Fibroblast of upper back skin (primary cell): ENCODE results near the gene INAFM2.

Source experiments
- DNase-seq: peaks from one replicate; pipeline ENCODE4 v3.0.0-alpha.2; 2013

Gene INAFM2

DNA sequence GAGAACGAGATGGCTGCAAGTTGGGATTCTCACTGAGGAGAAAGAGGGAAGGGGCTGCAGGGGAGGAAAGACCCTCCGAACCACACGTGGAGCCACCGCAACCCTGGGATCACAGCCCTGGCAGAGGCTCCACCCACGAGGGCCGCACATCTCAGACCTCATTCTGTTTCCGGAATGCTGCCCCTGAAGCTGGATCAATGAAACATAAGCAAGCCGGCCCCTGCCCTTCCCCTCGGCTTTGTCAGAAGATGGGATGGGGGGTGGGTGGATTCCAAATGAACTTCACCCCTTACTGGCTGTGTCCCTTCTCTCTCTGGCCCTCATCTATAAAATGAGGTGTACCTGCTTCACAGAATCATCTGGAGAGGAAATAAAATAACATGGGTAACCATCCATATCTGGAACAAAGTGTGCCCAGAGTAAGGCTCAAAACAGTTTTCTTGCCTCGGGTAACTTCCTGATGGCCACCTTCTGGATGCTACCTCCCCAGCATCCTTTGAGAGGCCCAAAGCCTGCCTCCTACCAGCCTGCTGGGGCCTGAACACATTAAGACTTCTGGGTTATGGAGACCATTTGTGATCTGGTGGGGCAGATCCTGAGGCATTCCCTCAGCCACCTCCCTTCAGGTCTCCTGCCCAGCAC lies 21.9 kb downstream of the INAFM2 start:
- DNase-seq = no peak

DNA sequence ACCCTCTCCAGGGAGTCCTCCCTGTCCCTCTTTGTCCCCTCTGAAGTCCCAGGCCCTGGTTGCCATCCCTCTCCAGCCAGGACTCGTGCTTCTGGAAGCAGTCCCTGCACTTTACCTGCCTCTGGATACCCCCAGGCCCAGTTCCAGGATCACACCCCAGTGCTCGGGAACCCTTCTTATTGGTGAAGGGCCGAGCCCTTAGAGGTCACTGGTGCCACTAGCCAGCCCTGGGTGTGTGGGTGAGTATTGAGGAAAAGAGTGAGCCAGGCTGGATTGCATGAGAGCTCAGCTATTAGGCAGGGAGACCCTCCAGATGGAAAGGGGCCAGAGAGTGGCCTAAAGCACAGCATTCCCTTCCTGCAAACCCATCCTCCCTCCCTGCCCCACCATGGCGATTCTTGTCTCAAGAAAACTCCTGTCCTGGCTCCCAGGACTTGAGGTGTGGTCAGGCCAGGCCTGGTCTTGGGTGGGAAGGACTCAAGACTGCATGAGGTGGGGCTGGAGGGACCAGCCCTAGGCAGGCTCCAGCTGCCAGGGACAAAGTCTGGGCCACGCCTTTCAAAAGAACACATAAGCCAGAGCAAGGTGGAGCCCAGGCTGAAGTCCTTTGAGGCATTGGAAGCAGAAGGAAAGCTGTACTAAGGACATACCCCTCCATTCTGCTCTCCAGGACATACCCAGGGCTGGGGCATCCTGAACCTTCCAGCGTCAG lies 22.5 kb downstream of the INAFM2 start:
- no peak for DNase-seq

DNA sequence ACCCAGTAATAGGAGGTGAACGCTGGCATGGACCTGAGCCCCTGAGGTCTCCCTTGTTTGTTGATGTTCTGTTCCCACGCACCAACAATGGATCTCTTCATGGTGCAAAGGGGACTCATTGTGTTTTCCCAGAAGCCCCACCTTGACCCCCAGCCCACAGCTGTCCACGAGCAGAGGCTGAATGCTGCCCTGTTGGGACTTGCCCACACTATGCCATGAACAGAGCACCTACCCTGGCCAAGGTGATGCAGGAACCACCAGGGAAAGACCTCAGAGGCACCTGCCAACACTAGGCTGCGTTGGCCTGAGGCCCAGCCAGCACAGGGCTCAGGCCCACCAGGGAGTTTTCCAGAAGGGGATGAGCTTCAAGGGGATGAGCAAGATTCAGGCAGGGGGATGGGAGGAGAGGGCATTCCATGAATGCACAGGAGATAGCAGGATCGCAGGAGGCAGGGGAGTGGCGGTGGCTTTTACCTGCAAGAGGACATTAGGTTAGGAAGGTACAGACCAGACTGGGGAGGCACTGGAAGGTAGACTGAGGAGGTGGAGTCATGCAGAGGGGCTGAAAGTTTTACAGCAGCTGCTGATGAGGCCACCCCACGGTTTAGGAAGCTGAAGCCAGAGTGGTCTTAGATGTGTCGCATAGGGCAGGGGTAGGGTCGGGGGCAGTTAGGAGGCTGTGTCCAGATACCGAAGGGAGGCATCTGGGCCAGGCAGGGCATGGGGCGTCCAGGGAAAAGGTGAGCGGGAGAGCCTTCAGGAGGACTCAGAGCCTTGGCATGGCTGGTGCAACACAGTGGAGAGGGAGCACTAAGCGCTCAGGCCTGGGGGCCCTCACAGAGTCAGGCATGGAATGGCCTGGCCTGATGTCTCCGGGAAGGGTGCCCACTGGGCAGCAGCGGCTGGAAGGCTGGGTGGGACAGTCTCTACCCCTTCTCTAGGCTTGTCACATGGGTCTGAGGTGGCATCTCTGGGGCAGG lies 23.4 kb downstream of the INAFM2 start:
- DNase-seq = no peak

DNA sequence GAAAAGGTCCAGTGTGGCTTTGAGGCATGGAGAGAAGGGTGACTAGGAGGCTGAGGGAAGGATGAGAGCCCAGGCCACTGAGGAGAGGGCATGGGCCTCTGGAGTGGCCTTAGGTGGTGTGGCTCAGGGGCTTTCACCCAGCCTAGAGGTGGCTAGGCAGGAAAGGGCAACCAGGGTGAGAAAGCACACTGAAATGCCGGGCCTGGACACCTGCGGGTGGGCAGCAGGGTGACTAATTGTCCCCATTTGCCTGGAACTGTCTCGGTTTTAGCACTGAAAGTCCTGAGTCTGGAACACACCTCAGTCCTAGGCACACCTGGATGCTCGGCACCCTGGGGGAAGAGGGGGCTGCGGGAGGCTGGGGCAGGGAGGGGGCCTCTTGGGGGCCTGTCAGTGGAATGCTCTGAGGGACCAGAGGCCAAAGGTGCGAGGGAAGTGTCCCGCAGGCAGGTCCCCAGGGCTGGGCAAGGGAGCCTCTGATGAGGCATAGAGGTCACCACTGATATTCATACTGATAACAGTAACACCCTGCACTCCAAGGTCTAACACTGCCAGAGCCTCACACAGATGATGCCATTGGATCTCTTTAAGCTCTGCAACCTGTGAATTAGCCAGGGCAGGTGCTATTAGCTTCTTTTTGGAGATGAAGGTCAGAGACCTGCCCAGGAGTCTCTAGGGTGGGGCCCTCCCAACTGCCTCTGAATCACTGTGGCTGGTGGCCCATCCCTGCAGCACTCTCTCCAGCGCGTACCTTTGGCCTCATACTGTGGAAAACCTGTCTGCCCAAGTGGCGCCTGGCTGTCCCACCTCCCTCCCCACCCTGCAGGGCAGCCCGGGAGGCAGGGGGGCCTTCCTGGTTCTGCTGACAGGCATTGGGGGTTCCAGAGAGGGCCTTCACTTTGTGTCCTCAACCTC lies 24.3 kb downstream of the INAFM2 start:
- DNase-seq = no peak

DNA sequence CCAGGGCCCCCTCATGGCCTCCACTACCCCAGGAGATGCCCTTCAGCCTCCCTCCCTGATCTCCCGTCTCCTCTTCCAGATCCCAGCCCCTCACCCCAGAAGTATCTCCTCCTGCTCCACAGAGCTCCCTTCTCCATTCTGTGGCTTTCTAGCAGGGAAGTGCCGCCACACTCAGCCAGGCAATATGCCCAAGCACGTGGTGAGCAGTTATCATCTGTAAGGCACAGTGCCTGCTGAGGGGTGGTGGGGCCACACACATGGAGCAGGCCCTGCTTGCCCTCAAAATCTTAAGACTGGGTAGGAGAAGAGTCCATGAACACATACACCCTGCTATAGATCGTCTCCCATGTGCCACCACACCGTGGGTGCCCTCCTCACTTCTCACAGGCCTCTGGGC lies 25.0 kb downstream of the INAFM2 start:
- DNase-seq = no peak

DNA sequence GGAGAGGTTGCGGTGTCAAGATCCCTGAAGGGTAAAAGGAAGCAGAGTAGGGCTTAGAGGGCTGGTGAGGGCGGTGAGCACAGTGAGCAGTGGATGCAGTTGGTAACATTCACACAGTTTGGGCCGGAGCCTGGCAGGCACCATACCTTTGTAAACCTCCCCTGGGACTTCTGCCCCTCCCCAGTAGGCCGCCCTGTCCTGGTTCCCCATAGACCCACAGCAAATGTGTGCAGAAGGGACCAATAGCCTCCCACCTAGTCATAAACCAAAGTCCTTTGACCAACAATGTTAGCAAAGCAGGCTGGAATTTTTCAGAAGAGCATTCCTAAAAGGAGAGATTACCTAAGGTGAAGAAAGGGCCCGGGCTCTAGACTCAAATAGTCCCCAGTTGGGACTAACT lies 25.7 kb downstream of the INAFM2 start:
- no peak for DNase-seq

DNA sequence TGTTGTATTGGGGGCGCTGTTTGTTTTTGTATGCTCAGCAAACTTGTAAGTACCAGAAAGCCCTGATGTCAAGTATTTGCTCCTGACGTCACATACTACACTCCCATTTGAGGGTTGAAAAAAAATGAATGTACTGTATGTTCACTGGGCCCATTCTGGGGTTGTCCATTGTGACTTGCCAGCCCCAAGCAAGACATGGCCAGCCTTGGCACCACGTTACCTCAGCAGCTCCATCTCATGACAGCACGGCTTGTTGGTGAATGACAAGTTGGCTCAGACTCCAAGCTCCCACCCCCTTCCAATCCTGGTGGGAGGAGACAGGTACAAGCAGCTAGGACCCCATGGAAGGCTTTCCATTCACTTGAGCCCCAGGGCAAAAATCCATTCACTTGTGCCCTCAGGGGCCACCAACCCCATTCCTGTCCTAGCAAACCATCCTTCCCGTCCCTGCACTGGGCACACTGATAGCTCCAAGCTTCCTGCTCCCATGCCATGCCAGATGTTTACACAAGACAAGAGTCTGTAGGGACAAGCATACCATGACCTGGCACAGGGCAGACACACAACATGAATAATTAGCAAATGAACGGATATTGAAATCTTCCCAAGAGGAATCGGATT lies 28.9 kb downstream of the INAFM2 start:
- no peak for DNase-seq

DNA sequence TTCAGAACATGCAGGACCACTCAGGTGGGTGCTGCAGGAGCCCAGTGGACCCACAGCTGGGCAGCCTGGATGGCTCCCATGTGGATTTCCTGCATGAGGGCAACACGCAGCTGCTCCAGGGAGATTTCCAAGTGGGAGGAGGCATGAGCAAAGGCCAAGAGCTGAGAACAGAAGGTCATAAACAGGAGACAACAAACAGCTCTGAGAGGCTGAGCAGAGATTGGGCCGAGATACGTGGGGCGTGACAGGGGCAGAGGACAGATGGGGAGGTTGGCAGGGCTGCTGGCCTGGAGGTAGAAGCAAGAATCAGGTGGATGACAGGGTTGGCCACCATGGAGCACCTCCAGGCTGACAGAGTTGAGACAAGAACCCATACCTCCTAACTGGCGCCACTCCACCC lies 30.2 kb downstream of the INAFM2 start:
- DNase-seq = no peak

DNA sequence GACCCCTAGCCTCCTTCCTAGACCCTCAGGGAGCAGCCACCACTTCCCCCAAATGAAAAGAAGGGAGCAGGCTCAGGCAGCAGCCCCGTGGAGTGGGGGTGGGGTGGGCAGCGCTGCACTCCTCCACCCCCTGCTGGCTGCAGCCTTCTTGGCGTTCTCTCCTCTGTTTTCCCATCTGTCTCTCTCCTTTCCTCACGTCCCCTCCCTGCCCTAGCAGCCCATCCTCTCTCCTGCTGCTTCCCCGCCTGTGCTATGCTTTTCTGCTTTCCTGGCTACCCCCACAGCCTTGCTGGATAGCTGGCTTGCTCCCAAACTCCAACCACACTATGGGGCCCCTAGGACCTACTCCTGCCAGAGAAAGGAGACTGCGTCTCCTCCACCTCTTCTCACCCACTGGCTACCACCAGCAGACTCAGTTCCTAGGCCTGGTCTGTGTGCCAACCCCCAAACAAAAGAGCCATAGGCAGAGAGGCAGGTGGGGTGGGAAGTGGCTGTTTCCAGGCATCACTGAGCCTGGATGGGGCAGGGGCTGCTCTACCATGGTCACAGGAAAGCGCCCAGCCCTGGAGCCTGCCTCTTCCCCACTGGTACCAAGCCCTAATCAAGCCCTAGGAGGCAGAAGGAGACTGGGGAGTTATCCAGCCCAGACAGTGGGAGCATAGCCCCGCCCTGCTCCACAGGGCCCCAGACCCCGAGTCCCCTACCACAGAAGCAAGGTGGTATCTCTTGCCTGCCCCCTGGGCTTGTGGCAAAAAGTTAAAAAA lies 31.1 kb downstream of the INAFM2 start:
- peak; percentile 94 for DNase-seq

DNA sequence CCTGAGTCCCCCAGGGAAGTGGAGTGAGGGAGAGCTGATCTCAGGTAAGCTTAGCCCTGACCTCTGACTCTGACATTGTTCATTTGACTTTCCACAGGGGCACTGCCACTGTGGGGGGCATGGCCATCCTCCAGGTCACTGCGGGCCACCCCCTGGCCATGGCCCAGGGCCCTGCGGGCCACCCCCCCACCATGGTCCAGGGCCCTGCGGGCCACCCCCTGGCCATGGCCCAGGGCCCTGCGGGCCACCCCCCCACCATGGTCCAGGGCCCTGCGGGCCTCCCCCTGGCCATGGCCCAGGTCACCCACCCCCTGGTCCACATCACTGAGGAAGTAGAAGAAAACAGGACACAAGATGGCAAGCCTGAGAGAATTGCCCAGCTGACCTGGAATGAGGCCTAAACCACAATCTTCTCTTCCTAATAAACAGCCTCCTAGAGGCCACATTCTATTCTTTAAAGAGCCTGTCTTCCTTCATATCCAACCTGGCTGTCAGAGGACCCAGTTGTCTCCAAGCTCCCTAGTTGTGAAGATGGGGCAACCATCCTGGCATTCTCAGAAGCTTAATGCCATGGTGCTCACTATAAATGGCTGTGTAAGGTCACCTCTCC lies 32.6 kb downstream of the INAFM2 start:
- no peak for DNase-seq

DNA sequence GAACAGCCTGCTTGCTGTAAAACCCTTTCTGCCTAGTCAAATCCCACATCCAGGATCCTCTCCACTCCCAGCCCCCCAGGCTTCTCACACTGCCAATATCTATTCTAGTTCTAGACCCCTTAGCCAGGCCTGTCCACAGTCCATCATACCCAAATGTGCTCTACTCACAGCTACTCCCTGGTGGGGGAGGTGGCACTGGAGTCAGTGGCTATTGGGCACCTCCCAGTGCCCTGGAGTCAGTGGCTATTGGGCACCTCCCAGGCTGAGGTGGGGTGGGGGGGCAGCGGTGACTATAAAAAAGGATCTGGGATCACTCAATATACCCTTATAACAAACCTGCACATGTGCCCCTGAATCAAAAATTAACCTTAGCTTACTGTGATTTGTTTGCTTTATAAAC lies 33.8 kb downstream of the INAFM2 start:
- DNase-seq = no peak

DNA sequence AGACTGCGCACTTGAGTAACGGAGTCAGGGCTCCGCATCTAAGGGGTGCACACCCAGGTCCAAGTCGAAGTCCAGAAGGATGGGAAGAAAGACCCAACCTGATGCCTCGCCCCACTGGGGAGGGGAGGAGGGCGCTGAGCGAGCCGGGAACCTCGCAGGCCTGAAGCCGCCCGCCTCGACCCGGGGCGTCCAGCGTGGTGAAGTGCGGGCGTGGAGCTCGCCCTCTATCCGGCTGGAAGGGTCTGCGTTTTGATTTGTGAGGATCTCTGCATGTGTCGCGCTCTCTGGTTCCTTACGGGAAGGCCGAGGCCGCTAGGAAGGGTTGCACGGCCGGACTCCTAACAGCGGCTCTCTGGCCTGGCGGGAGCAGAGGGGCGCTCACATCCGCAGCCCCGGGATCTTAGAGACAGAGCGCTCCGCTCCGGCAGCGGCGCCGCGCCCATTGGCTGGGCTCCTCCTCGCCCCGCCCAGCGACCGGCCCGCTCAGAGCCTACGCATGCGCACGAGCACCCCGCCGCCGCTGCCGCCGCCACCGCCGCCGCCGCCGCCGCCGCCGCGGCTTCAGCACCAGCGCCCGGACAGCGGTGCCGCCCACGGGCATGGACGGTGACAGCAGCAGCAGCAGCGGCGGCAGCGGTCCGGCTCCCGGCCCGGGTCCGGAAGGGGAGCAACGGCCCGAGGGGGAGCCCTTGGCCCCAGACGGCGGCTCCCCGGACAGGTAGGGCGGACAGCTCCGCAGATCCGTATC lies 34.4 kb downstream of the INAFM2 start, which contains the start of gene DISP2:
Gene DISP2 (plus strand): TSS at position 497 of the 748 bp plus-strand sequence. CDS start 103 bp downstream, at position 600.
- DNase-seq = peak; percentile 75

DNA sequence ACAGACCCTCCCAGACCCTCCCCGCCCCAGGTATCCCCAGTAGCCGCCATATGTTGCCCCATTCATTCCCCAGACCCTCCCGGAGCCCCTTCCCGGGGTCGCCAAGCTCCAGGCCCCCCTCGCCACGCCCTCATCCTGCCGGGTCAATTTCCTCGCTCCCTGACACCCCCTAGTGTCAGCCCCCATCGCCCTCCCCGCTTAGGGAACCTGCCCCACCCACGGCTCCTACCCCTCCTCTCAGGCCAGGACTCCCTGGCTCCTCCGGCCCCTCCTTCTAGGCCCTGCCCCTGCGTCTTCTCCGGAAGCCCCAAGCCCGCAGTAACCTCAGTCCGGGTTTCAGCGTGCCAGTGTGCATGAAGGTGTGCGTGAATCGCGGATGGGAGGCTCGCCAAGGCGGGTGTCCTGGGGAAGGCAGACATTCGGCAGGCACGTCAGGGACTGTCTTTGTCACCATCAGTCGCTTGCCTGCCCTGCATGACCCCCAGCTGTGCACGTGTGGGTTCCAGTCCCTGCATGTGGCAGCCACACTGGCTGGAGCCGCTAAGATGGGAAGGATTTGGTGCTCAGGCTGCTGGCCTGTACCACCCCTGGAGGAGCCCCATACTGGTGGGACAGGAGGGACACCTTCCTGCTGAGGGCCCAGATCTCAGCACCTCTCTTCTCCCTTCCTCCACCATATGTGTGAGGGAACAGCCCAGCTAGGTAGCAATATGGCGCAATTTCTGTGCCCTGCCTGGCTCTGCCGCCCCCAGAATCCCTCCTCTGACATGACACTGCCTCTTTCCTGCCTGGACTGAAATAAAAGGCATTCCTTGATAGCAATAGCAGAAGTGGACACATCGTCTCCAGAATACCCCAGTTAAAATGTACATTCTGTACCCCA lies 35.2 kb downstream of the INAFM2 start:
- DNase-seq = no peak

DNA sequence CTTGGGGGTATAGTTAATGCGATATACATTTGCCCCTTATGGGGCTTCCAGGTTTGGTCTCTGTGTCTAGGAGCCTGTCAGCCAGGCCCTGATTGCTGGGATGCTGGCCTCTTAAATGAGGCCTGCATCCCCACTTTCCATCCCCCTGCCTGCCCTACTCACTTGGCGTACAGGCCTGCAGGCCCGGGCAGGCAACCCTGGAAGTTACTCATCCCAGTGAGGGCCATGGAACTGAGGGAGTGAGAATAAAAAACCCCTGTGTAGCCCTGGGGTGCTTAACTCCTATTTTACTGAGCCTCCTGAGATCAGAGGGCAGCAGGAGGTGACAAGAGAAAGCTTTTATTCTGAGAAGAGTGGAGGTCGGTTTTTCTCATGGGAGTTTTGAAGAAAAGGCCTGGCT lies 36.5 kb downstream of the INAFM2 start:
- DNase-seq = no peak

DNA sequence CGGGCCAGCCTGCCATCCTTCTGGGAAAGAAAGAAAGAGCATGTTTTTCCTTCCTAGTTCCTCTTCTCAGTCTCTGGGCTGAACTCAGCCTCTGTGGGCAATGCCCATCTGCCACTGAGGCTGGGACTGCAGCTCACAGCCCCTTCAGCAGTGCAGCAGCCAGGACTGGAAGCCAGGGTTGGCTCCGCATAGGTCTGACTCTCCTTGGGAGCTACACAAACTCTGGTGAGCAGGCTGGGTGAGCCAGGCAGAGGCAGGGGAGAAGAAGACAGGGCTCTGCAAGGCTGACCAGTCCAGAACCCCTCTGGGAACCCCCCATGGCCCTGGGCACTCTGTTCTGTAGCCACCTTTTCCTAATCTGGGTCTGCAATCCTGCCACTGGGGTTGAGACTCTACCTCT lies 38.1 kb downstream of the INAFM2 start:
- DNase-seq = no peak

DNA sequence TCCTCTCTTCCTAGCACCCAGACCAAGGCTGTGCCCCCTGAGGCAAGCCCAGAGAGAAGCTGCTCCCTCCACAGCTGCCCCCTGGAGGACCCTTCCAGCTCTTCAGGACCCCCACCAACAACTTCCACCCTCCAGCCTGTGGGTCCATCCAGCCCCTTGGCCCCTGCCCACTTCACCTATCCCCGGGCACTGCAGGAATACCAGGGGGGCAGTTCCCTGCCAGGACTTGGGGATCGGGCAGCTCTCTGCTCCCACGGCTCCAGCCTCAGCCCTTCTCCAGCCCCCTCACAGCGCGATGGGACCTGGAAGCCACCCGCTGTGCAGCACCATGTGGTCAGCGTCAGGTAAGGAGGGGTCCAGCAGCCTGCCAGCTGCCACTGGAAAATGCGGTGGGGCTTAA lies 40.1 kb downstream of the INAFM2 start:
- DNase-seq = no peak

DNA sequence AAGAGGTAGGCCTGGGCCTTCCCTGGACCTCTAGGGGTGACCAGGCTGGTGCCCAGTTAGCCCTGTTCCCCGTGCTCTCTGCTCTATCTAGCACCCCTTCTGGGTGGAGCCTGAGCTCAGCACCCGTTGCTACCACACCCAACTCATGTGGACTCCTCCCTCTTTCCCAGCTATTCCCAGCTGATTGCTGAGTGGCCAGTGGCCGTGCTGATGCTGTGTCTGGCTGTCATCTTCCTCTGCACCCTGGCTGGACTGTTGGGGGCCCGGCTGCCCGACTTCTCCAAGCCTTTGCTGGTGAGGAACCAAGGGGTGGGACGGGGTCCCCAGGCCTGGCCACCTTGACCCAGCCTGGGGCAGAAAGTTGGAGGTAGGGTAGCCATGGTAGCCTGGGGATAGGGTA lies 40.8 kb downstream of the INAFM2 start:
- no peak for DNase-seq

DNA sequence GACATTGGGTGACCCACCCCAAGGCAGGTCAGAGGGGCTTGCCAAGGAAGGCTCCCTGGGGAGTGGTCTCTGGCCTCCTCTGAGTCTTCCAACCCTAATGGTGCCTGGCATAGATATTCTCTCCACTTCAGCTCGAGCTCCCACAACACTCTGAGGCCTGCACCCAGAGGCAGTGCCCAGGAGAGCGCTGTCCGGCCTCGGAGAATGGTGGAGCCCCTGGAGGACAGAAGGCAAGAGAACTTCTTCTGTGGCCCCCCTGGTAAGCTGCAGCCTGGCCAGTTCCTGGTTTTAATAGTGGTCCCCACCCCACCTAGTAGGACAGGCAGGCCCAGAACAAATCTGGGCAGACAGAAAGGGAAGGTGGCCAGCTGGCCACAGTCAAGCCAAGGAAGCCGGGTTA lies 41.5 kb downstream of the INAFM2 start:
- no peak for DNase-seq
